NT2/D1 (cell line): ENCODE measurements around the gene GPR37L1.

Experiments used
- SUZ12 ChIP-seq: IDR thresholded peaks from 2 replicates; pipeline ENCODE4 v1.6.1; 2011; ENCODE audit not compliant: insufficient read length, insufficient read depth; ENCODE audit errors: extremely low read depth
- YY1 ChIP-seq: IDR thresholded peaks from 2 replicates; pipeline ENCODE4 v1.6.1; 2011; ENCODE audit not compliant: insufficient read length, insufficient read depth
- ZNF274 ChIP-seq: IDR thresholded peaks from 2 replicates; pipeline ENCODE4 v1.6.1; 2011; ENCODE audit warnings: mild to moderate bottlenecking, low read depth, low read length

- no peak for TF ChIP-seq YY1
- no peak for TF ChIP-seq ZNF274
- TF ChIP-seq SUZ12, result no peak
Observed at GRCh38 chr1:202168861-202169260, 46.1 kb downstream of the GPR37L1 start.
